ENCODE measurements around the gene PCDH12. TPM values are rescaled to one million over a fixed set of nuclear protein-coding genes. Genes with fewer than 3 reads are reported as not detected.

PCDH12 gene
- total and polyA plus RNA-seq, 11 donors = 2.9 to 23.9 (median 10.8) TPM

DNA sequence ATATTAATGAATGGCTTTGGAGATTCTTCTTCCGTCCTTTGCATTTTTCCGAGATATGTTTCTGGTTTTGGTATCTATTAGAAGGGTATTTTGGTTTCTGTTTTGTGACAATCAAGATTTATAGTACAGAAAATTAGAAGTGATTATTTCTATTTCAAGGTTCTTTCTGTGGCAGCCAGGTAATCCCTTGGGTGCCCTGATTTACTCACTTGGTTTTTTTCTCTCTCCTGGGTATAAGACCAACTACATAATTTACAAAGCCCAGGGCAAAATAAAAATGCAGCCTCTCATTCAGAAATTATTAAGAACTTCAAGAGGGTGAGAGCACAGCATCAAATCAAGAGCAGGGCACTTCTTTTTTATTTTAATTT is 8.9 kb upstream of the PCDH12 start:
- Histone ChIP-seq H3K4me1 (peaks cover 3 to 30% (median 24%) of the 10 kb centered on the region in 12 donors), H3K27me3 (no peaks in the 10 kb centered on the region), H3K9me3 (no peaks in the 10 kb centered on the region), H3K27ac (no peak overlapping the region), H3K36me3 (peaks cover 0 to 14% (median 4%) of the 10 kb centered on the region in 9 donors), H3K4me3 (no peak overlapping the region)
- TF ChIP-seq POLR2A (IDR thresholded peaks at IDR 0.05) = no peak
- TF ChIP-seq, protein P1, sequence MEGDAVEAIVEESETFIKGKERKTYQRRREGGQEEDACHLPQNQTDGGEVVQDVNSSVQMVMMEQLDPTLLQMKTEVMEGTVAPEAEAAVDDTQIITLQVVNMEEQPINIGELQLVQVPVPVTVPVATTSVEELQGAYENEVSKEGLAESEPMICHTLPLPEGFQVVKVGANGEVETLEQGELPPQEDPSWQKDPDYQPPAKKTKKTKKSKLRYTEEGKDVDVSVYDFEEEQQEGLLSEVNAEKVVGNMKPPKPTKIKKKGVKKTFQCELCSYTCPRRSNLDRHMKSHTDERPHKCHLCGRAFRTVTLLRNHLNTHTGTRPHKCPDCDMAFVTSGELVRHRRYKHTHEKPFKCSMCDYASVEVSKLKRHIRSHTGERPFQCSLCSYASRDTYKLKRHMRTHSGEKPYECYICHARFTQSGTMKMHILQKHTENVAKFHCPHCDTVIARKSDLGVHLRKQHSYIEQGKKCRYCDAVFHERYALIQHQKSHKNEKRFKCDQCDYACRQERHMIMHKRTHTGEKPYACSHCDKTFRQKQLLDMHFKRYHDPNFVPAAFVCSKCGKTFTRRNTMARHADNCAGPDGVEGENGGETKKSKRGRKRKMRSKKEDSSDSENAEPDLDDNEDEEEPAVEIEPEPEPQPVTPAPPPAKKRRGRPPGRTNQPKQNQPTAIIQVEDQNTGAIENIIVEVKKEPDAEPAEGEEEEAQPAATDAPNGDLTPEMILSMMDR (IDR thresholded peaks at IDR 0.05) = no peak
- ATAC-seq = no peak
- WGBS, 4 donors = 96 to 97% (median 96%) methylated on average over 2 of the region's 2 CpGs
- DNase-seq = no peak
- intact Hi-C loops (cut with DNase I) = no loop called here

DNA sequence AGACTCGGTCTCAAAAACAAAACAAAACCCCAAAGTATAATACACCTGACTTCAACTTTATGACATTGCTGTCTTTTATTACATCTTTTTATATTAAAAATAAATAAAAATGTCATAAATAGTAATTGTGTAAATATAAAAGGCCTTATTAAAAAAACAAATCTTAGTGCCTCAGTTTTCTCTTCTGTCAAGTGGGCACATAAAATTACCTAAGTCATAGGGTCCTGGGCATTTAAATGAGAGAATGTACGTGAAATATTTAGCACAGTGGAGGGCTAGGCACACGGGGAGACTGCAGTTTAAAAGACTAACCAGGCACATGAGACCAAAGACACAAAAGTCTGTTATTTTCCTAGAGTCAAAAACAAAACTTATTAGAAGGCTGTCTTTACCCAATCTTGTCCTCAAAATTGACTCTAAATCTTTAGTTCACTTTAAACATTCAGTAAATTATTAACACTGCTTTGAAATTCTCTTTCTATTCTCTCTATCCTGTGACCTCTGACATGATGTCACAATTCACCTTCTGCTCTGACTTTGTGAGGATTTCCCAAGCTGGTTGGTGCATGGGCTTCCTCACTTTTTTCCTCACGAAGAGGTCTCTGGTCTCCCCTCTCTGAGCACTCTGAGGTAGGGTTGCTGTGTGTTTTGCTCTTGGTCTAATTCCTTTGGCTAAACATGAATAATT is 8.4 kb upstream of the PCDH12 start:
- no peaks in the 10 kb centered on the region for H3K27me3 ChIP-seq
- H3K4me1 ChIP-seq = peaks cover 3 to 26% (median 21%) of the 10 kb centered on the region in 12 donors
- no peak overlapping the region for H3K4me3 ChIP-seq
- H3K36me3 ChIP-seq = peaks cover 0 to 10% (median 3%) of the 10 kb centered on the region in 9 donors
- ATAC-seq (no peak), DNase-seq (no peak)
- intact Hi-C loops (cut with DNase I) = no loop called here
- H3K9me3 ChIP-seq = no peaks in the 10 kb centered on the region
- no peak overlapping the region for H3K27ac ChIP-seq
- 85 to 90% (median 87%) methylated on average over 4 of the region's 4 CpGs for WGBS, 4 donors
- TF ChIP-seq, protein P1 (IDR thresholded peaks at IDR 0.05) = no peak
- no peak for TF ChIP-seq POLR2A (IDR thresholded peaks at IDR 0.05)

DNA sequence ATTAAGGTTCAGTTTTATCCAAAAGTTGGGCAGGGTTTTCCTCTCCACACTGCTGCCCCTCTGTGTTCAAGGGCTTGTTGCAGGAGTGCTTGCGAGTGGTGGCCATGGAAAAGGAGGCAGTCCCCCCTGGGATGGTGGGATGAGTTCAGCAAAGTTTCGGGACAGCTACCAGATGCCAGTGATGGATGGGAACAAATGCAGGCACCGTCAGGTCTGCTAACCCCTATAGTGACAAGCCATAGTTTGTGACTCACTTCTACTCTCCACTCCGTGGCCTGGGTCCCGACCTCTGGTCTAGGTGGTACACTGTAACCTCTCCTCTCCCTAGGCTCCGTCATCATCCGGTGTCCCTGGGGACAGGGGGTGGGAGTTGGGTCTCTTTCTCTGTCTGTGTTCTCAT is 7.1 kb upstream of the PCDH12 start:
- 76 to 88% (median 82%) methylated on average over 5 to 7 of the region's 7 CpGs for WGBS, 4 donors

DNA sequence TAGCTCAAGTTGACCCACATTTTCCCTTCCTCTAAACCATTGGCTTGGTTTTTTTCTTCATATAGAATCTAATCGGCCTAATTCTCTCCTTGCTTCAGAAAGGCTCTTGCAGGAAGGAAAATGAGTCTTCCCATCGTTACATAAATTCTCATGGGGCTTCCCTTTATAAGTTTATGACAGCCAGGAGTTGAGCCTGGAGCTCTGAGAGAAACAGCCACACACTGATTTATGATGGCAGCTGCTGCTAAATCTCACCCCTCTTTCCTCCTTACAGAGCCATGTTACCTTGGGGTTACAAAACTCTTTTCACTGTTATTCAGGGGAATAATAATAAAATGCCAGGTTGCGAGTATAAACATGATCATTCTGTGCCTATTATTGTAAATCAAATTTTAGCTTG is 5.7 kb upstream of the PCDH12 start:
- 54 to 59% (median 56%) methylated on average over 3 of the region's 3 CpGs for WGBS, 4 donors
- Histone ChIP-seq H3K27me3 (no peaks in the 10 kb centered on the region), H3K4me3 (no peak overlapping the region), H3K27ac (no peak overlapping the region), H3K4me1 (peaks cover 0 to 34% (median 26%) of the 10 kb centered on the region in 12 donors), H3K9me3 (no peaks in the 10 kb centered on the region), H3K36me3 (no peaks in the 10 kb centered on the region)
- TF ChIP-seq, protein P1 (IDR thresholded peaks at IDR 0.05) = no peak
- TF ChIP-seq POLR2A (IDR thresholded peaks at IDR 0.05) = no peak
- intact Hi-C loops (cut with DNase I) = loop anchor here in 1 of 10 donors (5.0 kb wide), 1 partner anchor 41 kb away; the partner anchor contains the start of gene DELE1
- DNase-seq (no peak), ATAC-seq (no peak)

More for the DNA sequence above, 7.1 kb upstream of the PCDH12 start:
- no peaks in the 10 kb centered on the region for H3K9me3 ChIP-seq
- no peaks in the 10 kb centered on the region for H3K36me3 ChIP-seq
- TF ChIP-seq, protein P1 (IDR thresholded peaks at IDR 0.05) = no peak
- TF ChIP-seq POLR2A (IDR thresholded peaks at IDR 0.05) = no peak
- no peak overlapping the region for H3K27ac ChIP-seq
- DNase-seq = no peak
- peaks cover 1 to 27% (median 19%) of the 10 kb centered on the region in 12 donors for H3K4me1 ChIP-seq
- no peak for ATAC-seq
- no peak overlapping the region for H3K4me3 ChIP-seq
- H3K27me3 ChIP-seq = no peaks in the 10 kb centered on the region
- intact Hi-C loops (cut with DNase I) = no loop called here

Measured in heart left ventricle (tissue), 16 donors.